Activated CD8-positive, alpha-beta memory T cell treated with anti-CD3 and anti-CD28 coated beads, Interleukin-2, amount 10 ng/mL, durations not matched to agents 7 days and 5 days (primary cell): Measurements from ENCODE around the gene MAST2. TPM values are rescaled to one million over a fixed set of nuclear protein-coding genes. Genes with fewer than 3 reads are reported as not detected.
"Not testable (repeated sequence)": the region's sequence is repeated elsewhere in the genome, so short reads cannot be mapped to it uniquely, and the experiment has no call there.

ENCODE experiments used
- ATAC-seq: fragments of 150-1000 bp; cut with Tn5 transposase; one replicate; pipeline ENCODE4 v1.10.0; 2021; ENCODE audit warnings: moderate library complexity
- CTCF ChIA-PET: fragments of 350-600 bp; sonication (Branson Sonifier 250); formaldehyde crosslinking; loops from one replicate; lab custom pipeline; 2021; ENCODE audit warnings: antibody characterized with exemption; lab: Charles Lee
- DNase-seq: peaks from one replicate; pipeline ENCODE4 v3.0.0-alpha.2; 2020
- H3K27ac Mint-ChIP-seq: one replicate; pipeline ENCODE4 v1.8.0; 2021; ENCODE audit warnings: mild to moderate bottlenecking, mixed read lengths
- H3K27me3 Mint-ChIP-seq: one replicate; pipeline ENCODE4 v1.8.0; 2021; ENCODE audit warnings: mixed read lengths
- H3K36me3 Mint-ChIP-seq: one replicate; pipeline ENCODE4 v1.8.0; 2021; ENCODE audit warnings: mild to moderate bottlenecking, mixed read lengths
- H3K4me1 Mint-ChIP-seq: one replicate; pipeline ENCODE4 v1.8.0; 2021; ENCODE audit warnings: mixed read lengths
- H3K4me3 Mint-ChIP-seq: one replicate; pipeline ENCODE4 v1.8.0; 2021; ENCODE audit warnings: mild to moderate bottlenecking, moderate library complexity, mixed read lengths
- H3K9me3 Mint-ChIP-seq: one replicate; pipeline ENCODE4 v1.8.0; 2022; ENCODE audit warnings: low read depth, mixed read lengths
- total RNA-seq, 2 experiments: library from RNA; stranded (reverse); gene quantifications; one replicate each; pipeline ENCODE4 v1.2.3, GENCODE V29; 2021

The MAST2 gene
- total RNA-seq, 2 experiments from 2014 or later = 29.5 to 35.6 TPM

GRCh38 chr1:45872173-45872801 lies 68.9 kb downstream of the MAST2 start:
- ATAC-seq, CTCF ChIA-PET: not testable (repeated sequence)

GRCh38 chr1:45876000-45876617 lies 72.7 kb downstream of the MAST2 start:
- Mint-ChIP-seq H3K27me3 (no peaks in the 10 kb centered on the region), H3K9me3 (no peaks in the 10 kb centered on the region), H3K4me1 (no peaks in the 10 kb centered on the region), H3K4me3 (no peak overlapping the region), H3K36me3 (no peaks in the 10 kb centered on the region), H3K27ac (no peak overlapping the region)
- no peak for DNase-seq
- CTCF ChIA-PET = no interaction called here
- no peak for ATAC-seq

More at GRCh38 chr1:45872173-45872801, 68.9 kb downstream of the MAST2 start:
- H3K4me1 Mint-ChIP-seq, H3K27me3 Mint-ChIP-seq, H3K4me3 Mint-ChIP-seq, H3K9me3 Mint-ChIP-seq, H3K27ac Mint-ChIP-seq, H3K36me3 Mint-ChIP-seq, DNase-seq: not testable (repeated sequence)

DNA sequence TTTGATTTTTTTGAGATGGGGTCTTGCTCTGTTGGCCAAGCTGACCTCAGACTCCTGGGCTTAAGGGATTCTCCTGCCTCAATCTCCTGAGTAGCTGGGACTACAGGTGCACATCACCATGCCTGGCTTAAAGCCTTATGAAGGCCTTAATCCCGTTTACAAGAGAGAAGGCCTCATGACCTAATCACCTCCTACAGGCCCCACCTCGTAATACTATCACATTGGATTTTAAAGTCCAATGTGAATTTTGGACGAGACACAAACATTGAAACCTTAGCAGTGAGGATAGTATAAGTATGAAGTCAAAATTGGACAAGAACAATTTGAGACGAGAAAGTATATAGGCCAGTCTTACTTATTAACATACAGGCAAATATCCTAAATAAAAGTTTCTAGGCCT lies 73.9 kb downstream of the MAST2 start:
- no peaks in the 10 kb centered on the region for H3K9me3 Mint-ChIP-seq
- no peak overlapping the region for H3K27ac Mint-ChIP-seq
- H3K4me3 Mint-ChIP-seq = no peak overlapping the region
- CTCF ChIA-PET = no interaction called here
- ATAC-seq (no peak), DNase-seq (no peak)
- H3K4me1 Mint-ChIP-seq = no peaks in the 10 kb centered on the region
- no peaks in the 10 kb centered on the region for H3K27me3 Mint-ChIP-seq
- H3K36me3 Mint-ChIP-seq = no peaks in the 10 kb centered on the region

DNA sequence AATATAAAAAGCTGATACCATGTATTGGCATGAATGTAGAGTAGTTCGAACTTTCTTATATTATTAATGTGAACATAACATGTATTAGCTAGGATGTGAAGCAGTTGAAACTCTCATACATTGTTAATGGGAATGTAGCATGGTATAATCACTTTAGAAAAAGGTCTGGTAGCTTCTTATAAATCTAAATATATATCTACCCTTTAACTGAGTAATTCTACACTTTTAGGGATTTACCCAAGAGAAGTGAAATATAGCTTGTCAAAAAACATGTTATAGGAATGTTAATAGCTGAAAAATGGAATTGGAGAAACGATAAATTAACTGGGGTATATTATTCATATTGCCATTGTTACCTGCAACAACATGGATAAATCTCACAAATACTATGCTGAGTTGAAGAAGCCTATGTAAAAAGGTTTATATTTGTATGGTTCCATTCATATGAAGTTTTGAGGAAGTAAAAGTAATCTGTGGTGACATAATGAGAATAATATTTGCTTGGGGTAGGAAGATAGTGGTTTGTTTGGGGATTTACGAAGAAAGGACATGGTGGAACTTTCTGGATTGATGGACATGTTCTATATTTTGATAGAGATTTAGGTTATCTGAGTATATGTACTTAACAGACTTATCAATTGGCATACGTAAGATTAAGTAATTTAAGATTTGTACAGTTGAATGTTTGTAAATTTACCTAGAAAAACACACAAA lies 76.6 kb downstream of the MAST2 start:
- Mint-ChIP-seq H3K27ac (no peak overlapping the region), H3K4me3 (no peak overlapping the region), H3K36me3 (no peaks in the 10 kb centered on the region), H3K27me3 (no peaks in the 10 kb centered on the region), H3K4me1 (no peaks in the 10 kb centered on the region), H3K9me3 (no peaks in the 10 kb centered on the region)
- CTCF ChIA-PET = interaction anchor here (0.6 to 0.8 kb wide), 2 partner anchors 11 to 424 kb away, joined by 3 read pairs; no protein-coding TSS in a partner anchor
- ATAC-seq = no peak
- DNase-seq = no peak

DNA sequence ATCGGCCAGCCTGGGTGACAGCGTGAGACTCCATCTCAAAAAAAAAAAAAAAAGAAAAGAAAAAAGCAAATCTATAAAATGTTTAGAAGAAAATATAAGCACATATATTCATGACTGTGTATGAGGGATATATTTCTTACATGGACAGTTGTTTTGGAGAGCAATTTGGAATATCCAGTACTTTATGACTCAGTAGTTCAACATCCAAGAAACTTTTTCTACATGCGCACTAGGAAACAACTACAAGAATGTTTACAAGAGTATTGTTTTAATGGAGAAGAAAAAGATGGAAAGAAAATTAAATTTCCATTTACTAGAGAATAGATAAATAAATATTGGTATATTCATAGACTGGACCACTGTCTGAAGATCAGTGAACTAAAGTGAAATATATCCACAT lies 77.5 kb downstream of the MAST2 start:
- Mint-ChIP-seq H3K36me3 (no peaks in the 10 kb centered on the region), H3K4me3 (no peak overlapping the region), H3K9me3 (no peaks in the 10 kb centered on the region), H3K4me1 (no peaks in the 10 kb centered on the region), H3K27me3 (no peaks in the 10 kb centered on the region), H3K27ac (no peak overlapping the region)
- no peak for DNase-seq
- CTCF ChIA-PET = no interaction called here
- ATAC-seq = no peak

- H3K27me3 Mint-ChIP-seq = no peaks in the 10 kb centered on the region
- no peak overlapping the region for H3K4me3 Mint-ChIP-seq
- no peak overlapping the region for H3K27ac Mint-ChIP-seq
- ATAC-seq (no peak), DNase-seq (no peak)
- no peaks in the 10 kb centered on the region for H3K36me3 Mint-ChIP-seq
- CTCF ChIA-PET = no interaction called here
- H3K9me3 Mint-ChIP-seq = no peaks in the 10 kb centered on the region
- H3K4me1 Mint-ChIP-seq = peaks cover 2% of the 10 kb centered on the region
These were observed 80.2 kb downstream of the MAST2 start for GRCh38 chr1:45883658-45884057.

GRCh38 chr1:45884700-45885099 lies 81.3 kb downstream of the MAST2 start:
- peaks cover 2% of the 10 kb centered on the region for H3K4me1 Mint-ChIP-seq
- no peaks in the 10 kb centered on the region for H3K9me3 Mint-ChIP-seq
- H3K4me3 Mint-ChIP-seq = no peak overlapping the region
- DNase-seq = no peak
- H3K36me3 Mint-ChIP-seq = no peaks in the 10 kb centered on the region
- CTCF ChIA-PET = no interaction called here
- ATAC-seq = no peak
- H3K27ac Mint-ChIP-seq = no peak overlapping the region
- H3K27me3 Mint-ChIP-seq = no peaks in the 10 kb centered on the region

DNA sequence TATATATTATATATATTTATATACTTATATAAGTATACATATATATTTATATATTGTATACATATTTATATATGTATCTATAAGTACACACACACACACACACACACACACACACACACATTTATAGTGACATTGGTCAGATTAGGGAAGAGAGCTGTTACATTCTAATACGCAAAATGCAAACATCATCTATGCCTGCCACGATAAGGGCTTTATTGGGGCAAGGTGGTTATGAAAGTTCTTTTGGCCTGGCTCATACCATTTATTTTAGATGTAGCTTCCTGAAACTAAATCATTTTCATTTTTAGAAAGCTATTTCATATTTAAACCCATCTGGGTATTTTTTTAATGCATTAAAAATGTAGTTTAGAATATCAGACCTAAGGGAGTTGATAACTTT lies 82.8 kb downstream of the MAST2 start:
- H3K4me3 Mint-ChIP-seq = no peak overlapping the region
- H3K27me3 Mint-ChIP-seq = no peaks in the 10 kb centered on the region
- no peak for DNase-seq
- H3K36me3 Mint-ChIP-seq = peaks cover 3% of the 10 kb centered on the region
- H3K27ac Mint-ChIP-seq = no peak overlapping the region
- CTCF ChIA-PET = no interaction called here
- no peaks in the 10 kb centered on the region for H3K9me3 Mint-ChIP-seq
- ATAC-seq = no peak
- peaks cover 5% of the 10 kb centered on the region for H3K4me1 Mint-ChIP-seq

GRCh38 chr1:45887156-45887842 lies 83.9 kb downstream of the MAST2 start:
- no peaks in the 10 kb centered on the region for H3K27me3 Mint-ChIP-seq
- no peak overlapping the region for H3K4me3 Mint-ChIP-seq
- peaks cover 5% of the 10 kb centered on the region for H3K4me1 Mint-ChIP-seq
- CTCF ChIA-PET = no interaction called here
- H3K27ac Mint-ChIP-seq = no peak overlapping the region
- no peaks in the 10 kb centered on the region for H3K9me3 Mint-ChIP-seq
- ATAC-seq (no peak), DNase-seq (no peak)
- H3K36me3 Mint-ChIP-seq = peaks cover 3% of the 10 kb centered on the region

DNA sequence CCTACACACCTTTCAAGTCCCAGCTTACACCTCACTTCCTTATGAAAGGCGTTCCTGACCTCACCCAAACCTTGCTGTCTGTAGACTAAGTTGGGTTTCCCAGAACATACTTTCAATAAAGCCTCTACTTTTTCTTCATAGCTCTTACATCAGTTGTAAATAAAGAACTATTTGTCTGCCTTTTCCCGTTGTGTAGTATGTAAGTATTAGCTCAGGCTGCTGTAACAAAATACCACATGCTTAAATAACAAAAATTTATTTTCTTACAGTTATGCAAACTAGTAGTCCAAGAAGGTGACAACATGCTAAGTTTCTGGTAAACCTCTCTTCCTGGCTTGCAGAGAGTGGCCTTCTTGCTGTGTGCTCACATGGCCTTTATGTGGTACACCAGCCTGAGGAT lies 86.7 kb downstream of the MAST2 start:
- no peak for DNase-seq
- Mint-ChIP-seq H3K36me3 (peaks cover 3% of the 10 kb centered on the region), H3K9me3 (no peaks in the 10 kb centered on the region), H3K27me3 (no peaks in the 10 kb centered on the region), H3K27ac (no peak overlapping the region), H3K4me1 (peaks cover 5% of the 10 kb centered on the region), H3K4me3 (no peak overlapping the region)
- CTCF ChIA-PET = interaction anchor here (0.9 kb wide), 1 partner anchor 57 kb away, joined by 3 read pairs; no protein-coding TSS in a partner anchor
- ATAC-seq = no peak

- peaks cover 5% of the 10 kb centered on the region for H3K4me1 Mint-ChIP-seq
- no peak overlapping the region for H3K4me3 Mint-ChIP-seq
- peaks cover 3% of the 10 kb centered on the region for H3K36me3 Mint-ChIP-seq
- no peak overlapping the region for H3K27ac Mint-ChIP-seq
- CTCF ChIA-PET = interaction anchor here (0.9 kb wide), 1 partner anchor 56 kb away, joined by 3 read pairs; no protein-coding TSS in a partner anchor
- no peak for DNase-seq
- no peaks in the 10 kb centered on the region for H3K27me3 Mint-ChIP-seq
- no peak for ATAC-seq
- H3K9me3 Mint-ChIP-seq = no peaks in the 10 kb centered on the region
These were observed 87.7 kb downstream of the MAST2 start for GRCh38 chr1:45891087-45891486.

DNA sequence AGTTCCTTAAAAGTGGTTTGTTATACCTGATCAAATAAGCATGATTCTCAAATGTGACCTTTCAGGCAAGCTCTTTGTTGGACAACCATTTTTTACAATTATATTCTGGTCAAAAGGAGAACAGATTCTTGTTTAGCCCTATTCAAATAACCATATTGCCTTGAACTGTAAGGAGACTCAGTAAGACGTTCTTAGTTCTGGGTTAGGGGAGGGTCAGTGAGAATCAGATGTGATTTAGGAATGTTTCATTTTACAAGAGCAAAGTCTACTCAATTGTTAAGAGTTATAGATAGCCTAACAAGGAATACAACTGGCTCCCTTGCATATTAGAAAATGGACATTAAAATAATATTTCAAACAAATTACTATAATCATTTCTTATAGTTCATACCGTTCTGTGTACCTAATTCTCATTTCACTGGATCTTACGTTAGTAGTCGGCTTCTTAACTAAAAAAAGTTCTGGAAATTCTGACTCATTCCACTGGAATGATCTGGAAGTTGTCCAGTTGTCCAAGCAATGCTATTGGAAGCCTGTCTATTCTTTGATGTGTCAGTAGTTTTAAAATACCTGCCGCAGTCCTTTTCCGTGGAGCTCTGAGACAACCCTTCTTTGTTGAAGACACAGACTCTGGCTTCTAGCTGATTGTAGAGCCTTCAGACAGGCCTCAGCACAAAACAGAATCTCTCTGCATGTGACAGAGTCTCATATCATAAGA lies 88.8 kb downstream of the MAST2 start:
- peaks cover 5% of the 10 kb centered on the region for H3K4me1 Mint-ChIP-seq
- H3K27ac Mint-ChIP-seq = no peak overlapping the region
- no peaks in the 10 kb centered on the region for H3K27me3 Mint-ChIP-seq
- CTCF ChIA-PET = no interaction called here
- no peaks in the 10 kb centered on the region for H3K9me3 Mint-ChIP-seq
- H3K36me3 Mint-ChIP-seq = peaks cover 3% of the 10 kb centered on the region
- ATAC-seq = no peak
- DNase-seq = no peak
- no peak overlapping the region for H3K4me3 Mint-ChIP-seq

DNA sequence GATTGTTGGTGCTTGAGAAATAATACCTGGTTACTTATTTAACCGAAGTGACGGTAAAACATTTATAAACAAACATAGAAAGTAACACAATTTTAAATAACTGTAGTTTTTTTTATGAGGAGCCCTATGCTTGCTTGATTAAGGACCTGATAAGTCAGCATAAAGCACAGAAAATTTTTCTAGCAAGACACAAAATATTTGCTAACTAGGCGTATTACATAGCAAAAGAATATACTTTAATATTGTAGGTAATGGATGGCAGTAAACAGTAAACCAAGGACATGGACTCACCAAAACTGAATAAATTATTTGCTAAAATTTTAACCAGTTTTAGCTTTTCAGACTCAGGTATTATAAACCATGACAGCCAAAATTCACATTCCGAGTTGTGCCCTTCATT lies 90.9 kb downstream of the MAST2 start:
- Mint-ChIP-seq H3K9me3 (no peaks in the 10 kb centered on the region), H3K36me3 (peaks cover 4% of the 10 kb centered on the region), H3K4me3 (no peak overlapping the region), H3K4me1 (peaks cover 3% of the 10 kb centered on the region), H3K27me3 (no peaks in the 10 kb centered on the region), H3K27ac (no peak overlapping the region)
- no peak for ATAC-seq
- DNase-seq = no peak
- CTCF ChIA-PET = no interaction called here
